Muscle layer of duodenum (tissue), 2 donors: ENCODE results near the gene TMEM125.
A peak's percentile ranks its signal among the peaks of the same experiment; 100 is the strongest.

ENCODE experiments used
- H3K27ac ChIP-seq: one replicate; pipeline ENCODE4 v1.7.0; 2013; ENCODE audit warnings: mild to moderate bottlenecking, low read length
- H3K27me3 ChIP-seq: one replicate; pipeline ENCODE4 v1.7.0; 2013; ENCODE audit warnings: low read depth, mild to moderate bottlenecking, control low read depth, low read length
- H3K36me3 ChIP-seq, 2 donors: one replicate each; pipeline ENCODE4 v1.7.0; 2013; ENCODE audit warnings: low read length in 2 of 2, control low read depth in 1 of 2, mild to moderate bottlenecking in 1 of 2; ENCODE audit not compliant: insufficient read depth in 2 of 2, control insufficient read depth in 1 of 2
- H3K4me1 ChIP-seq, 2 donors: one replicate each; pipeline ENCODE4 v1.7.0; 2013; ENCODE audit warnings: low read length in 2 of 2, mild to moderate bottlenecking in 2 of 2, control low read depth in 1 of 2, moderate library complexity in 1 of 2; ENCODE audit not compliant: insufficient read depth in 2 of 2, control insufficient read depth in 1 of 2
- H3K4me3 ChIP-seq, 2 donors: one replicate each; pipeline ENCODE4 v1.7.0; 2013; ENCODE audit warnings: low read length in 2 of 2, low read depth in 1 of 2, mild to moderate bottlenecking in 1 of 2
- H3K9me3 ChIP-seq, 2 donors: one replicate each; pipeline ENCODE4 v1.7.0; 2013; ENCODE audit warnings: low read length in 2 of 2, control low read depth in 1 of 2, mild to moderate bottlenecking in 1 of 2; ENCODE audit not compliant: control insufficient read depth in 1 of 2
- donor health status: healthy.

The TMEM125 gene

DNA sequence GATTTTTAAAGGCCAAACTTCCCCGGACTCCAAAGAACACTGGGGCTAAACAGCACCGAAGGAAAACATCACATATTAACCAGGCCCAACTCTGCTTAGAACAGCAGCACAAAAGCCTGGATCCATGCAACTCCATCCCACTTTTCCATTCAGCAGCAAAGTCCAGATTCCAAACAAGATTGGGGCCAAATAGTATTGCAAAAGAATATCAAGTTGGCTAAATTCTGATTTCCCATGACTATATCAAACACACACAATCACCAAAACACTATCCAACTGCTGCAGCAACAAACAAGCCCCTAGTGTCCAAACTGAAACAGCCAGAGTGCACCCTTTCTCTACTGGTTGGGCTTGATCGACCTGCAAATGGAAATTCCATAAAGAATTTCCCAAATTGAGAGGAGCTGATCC is 19.4 kb upstream of the TMEM125 start:
- Histone ChIP-seq H3K36me3 (no peaks in the 10 kb centered on the region), H3K9me3 (no peaks in the 10 kb centered on the region), H3K4me3 (no peak overlapping the region), H3K4me1 (no peaks in the 10 kb centered on the region), H3K27ac (no peak overlapping the region), H3K27me3 (no peaks in the 10 kb centered on the region)

GRCh38 chr1:43251024-43251423 is 18.8 kb upstream of the TMEM125 start:
- Histone ChIP-seq H3K27me3 (no peaks in the 10 kb centered on the region), H3K36me3 (no peaks in the 10 kb centered on the region), H3K9me3 (no peaks in the 10 kb centered on the region), H3K27ac (no peak overlapping the region), H3K4me3 (no peak overlapping the region), H3K4me1 (no peaks in the 10 kb centered on the region)

GRCh38 chr1:43252225-43252624 is 17.6 kb upstream of the TMEM125 start:
- H3K27ac ChIP-seq = no peak overlapping the region
- no peaks in the 10 kb centered on the region for H3K36me3 ChIP-seq
- no peaks in the 10 kb centered on the region for H3K4me1 ChIP-seq
- H3K4me3 ChIP-seq = no peak overlapping the region
- H3K27me3 ChIP-seq = no peaks in the 10 kb centered on the region
- no peaks in the 10 kb centered on the region for H3K9me3 ChIP-seq

DNA sequence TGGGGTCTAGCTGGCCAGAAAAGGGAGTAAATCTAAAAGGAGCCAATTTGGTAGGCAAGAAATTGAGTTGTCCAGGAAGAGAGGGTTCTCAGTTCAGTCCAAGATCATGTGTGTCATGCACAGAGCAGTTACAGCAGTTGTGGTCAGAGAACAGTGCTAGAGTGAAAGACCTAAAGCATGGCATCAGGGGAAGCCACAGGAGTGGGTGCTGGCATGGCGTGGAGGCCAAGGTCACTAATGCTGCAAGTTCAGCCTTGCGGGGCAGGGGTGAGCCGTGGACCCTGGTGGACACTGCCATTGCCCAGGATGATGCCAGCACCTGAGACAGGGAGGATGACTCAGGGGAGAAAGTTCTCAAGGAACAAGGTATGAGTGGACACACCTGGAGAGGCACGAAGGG is 16.6 kb upstream of the TMEM125 start:
- Histone ChIP-seq H3K27ac (no peak overlapping the region), H3K9me3 (no peaks in the 10 kb centered on the region), H3K4me1 (no peaks in the 10 kb centered on the region), H3K27me3 (no peaks in the 10 kb centered on the region), H3K4me3 (no peak overlapping the region), H3K36me3 (no peaks in the 10 kb centered on the region)

GRCh38 chr1:43253876-43254275 is 15.9 kb upstream of the TMEM125 start:
- Histone ChIP-seq H3K4me1 (no peaks in the 10 kb centered on the region), H3K27ac (no peak overlapping the region)

GRCh38 chr1:43255438-43256210 is 14.2 kb upstream of the TMEM125 start:
- Histone ChIP-seq H3K4me1 (no peaks in the 10 kb centered on the region), H3K9me3 (no peaks in the 10 kb centered on the region), H3K4me3 (no peak overlapping the region), H3K36me3 (no peaks in the 10 kb centered on the region), H3K27me3 (no peaks in the 10 kb centered on the region), H3K27ac (peak overlapping the region; percentile 61)

More at GRCh38 chr1:43253876-43254275, 15.9 kb upstream of the TMEM125 start:
- no peaks in the 10 kb centered on the region for H3K9me3 ChIP-seq
- no peaks in the 10 kb centered on the region for H3K36me3 ChIP-seq
- H3K4me3 ChIP-seq = no peak overlapping the region
- no peaks in the 10 kb centered on the region for H3K27me3 ChIP-seq

- Histone ChIP-seq H3K36me3 (no peaks in the 10 kb centered on the region), H3K9me3 (no peaks in the 10 kb centered on the region), H3K27me3 (no peaks in the 10 kb centered on the region), H3K27ac (peak overlapping the region; percentile 61), H3K4me1 (no peaks in the 10 kb centered on the region), H3K4me3 (no peak overlapping the region)
These were observed 12.9 kb upstream of the TMEM125 start for GRCh38 chr1:43256675-43257570.

DNA sequence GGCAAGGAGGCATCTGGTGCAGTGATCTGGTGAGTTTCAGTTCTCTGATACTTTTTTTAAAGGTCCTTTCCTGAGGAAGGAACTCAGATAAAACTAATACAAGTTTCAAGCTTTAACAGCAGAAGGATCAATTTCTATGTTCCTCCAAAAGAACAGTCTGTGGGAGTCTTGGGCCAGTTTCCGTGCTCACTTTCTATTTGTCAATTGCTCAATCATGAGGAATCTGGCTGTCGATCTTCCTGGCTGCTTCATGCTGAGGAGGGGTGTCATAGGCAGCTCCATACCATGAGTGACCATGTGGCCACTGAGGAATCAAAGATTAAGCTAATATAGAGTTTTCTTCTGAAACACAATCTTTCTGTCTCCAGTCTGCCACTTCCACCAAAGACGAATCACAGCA is 11.4 kb upstream of the TMEM125 start:
- H3K9me3 ChIP-seq = no peaks in the 10 kb centered on the region
- H3K36me3 ChIP-seq = no peaks in the 10 kb centered on the region
- H3K4me1 ChIP-seq = no peaks in the 10 kb centered on the region
- no peak overlapping the region for H3K27ac ChIP-seq
- H3K27me3 ChIP-seq = no peaks in the 10 kb centered on the region
- no peak overlapping the region for H3K4me3 ChIP-seq

GRCh38 chr1:43265431-43265830 is 4.4 kb upstream of the TMEM125 start:
- Histone ChIP-seq H3K4me1 (peaks cover 0 to 3% of the 10 kb centered on the region in 2 donors), H3K36me3 (no peaks in the 10 kb centered on the region), H3K4me3 (no peak overlapping the region), H3K9me3 (no peaks in the 10 kb centered on the region), H3K27ac (no peak overlapping the region), H3K27me3 (no peaks in the 10 kb centered on the region)

DNA sequence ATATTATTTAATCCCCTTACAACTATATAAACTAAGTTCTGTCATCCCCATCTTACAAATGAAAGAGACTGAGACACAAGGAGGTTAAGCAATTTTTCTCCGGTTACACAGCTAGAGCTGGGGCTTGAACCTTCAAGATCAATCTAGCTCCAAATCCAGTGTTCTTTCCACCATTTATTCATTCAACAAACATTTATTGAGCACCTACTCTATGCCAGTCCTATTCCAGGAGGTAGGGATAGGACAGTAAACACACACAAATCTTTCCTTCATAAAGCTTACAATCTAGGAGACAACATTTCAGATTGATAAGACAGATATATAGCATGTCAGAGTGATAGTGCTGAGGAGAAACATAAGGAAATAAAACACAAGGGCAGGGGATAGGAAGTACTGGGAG is 2.9 kb upstream of the TMEM125 start:
- H3K9me3 ChIP-seq = no peaks in the 10 kb centered on the region
- H3K36me3 ChIP-seq = no peaks in the 10 kb centered on the region
- no peak overlapping the region for H3K4me3 ChIP-seq
- H3K4me1 ChIP-seq = peaks cover 0 to 6% of the 10 kb centered on the region in 2 donors
- H3K27ac ChIP-seq = no peak overlapping the region
- no peaks in the 10 kb centered on the region for H3K27me3 ChIP-seq

DNA sequence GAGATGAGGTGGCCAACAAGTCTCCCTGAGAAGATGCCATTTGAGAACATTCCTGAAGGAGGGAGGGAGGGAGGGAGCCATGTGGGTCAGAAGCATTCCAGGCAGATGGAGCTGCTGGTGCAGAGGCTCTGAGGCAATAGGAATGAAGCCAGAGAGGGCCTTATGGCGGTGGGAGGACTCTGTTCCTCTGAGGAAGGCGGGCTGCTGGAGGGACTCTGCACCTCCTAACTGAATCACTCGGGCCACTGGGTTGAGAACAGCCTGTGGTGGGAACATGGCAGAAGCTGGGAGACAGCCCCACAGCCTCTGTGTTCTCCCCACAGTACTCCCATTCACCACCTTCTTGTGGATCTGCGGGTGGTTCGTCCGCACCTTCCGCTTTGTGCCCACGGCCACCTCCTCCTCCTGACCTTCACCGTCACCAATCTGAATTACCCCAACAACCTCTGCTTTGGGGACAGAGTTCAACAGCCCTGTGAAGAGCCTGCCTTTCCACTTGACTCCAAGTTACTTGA is 2.4 kb upstream of the TMEM125 start:
- Histone ChIP-seq H3K36me3 (no peaks in the 10 kb centered on the region), H3K27ac (peak overlapping the region; percentile 16), H3K4me1 (peaks cover 0 to 6% of the 10 kb centered on the region in 2 donors), H3K27me3 (no peaks in the 10 kb centered on the region), H3K9me3 (no peaks in the 10 kb centered on the region), H3K4me3 (no peak overlapping the region)
